HG03159 (cell line): ENCODE measurements around the gene PCSK4.

ENCODE experiments used
- ATAC-seq: cut with Tn5 transposase; IDR thresholded peaks from one replicate; pipeline ENCODE4 v1.9.1; 2021; ENCODE audit warnings: mild to moderate bottlenecking, moderate library complexity; ENCODE audit not compliant: unreplicated experiment

Gene PCSK4

GRCh38 chr19:1457031-1457739 is 33.0 kb downstream of the PCSK4 start:
- ATAC-seq, result no peak

DNA sequence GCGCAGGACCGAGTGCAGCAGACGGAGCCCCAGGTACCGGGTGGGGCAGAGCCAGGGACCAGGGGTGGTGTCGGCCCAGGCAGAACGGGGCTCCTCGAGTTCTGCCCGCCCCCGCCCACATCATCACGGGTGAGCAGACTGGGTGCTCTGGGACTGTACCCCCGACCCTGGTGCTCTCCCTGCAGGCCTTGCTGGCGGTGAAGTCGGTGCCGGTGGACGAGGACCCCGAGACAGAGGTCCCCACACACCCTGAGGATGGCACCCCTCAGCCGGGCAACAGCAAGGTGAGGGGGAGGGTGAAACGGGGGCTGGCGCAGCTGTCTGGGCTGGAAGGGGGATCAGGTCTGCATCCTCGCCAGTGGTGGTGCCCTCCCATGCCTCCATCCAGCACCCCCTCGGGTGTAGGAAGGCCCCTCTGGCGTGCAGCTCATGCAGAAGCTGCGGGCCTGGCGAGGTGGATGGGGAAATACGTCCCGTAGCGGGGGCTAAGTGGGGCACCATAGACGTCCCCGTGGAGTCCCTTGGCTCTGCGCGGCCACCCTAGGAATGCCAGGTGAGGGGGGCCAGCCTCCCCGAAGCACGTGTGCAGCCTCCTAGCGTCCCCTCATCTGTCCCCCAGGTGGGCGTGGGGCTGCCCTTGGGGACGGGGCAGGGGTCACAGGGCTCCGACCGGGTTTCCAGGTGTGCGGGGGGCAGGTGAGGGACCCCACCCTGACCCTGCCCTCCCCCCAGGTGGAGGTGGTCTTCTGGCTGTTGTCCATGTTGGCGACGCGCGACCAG is 33.8 kb downstream of the PCSK4 start:
- no peak for ATAC-seq

DNA sequence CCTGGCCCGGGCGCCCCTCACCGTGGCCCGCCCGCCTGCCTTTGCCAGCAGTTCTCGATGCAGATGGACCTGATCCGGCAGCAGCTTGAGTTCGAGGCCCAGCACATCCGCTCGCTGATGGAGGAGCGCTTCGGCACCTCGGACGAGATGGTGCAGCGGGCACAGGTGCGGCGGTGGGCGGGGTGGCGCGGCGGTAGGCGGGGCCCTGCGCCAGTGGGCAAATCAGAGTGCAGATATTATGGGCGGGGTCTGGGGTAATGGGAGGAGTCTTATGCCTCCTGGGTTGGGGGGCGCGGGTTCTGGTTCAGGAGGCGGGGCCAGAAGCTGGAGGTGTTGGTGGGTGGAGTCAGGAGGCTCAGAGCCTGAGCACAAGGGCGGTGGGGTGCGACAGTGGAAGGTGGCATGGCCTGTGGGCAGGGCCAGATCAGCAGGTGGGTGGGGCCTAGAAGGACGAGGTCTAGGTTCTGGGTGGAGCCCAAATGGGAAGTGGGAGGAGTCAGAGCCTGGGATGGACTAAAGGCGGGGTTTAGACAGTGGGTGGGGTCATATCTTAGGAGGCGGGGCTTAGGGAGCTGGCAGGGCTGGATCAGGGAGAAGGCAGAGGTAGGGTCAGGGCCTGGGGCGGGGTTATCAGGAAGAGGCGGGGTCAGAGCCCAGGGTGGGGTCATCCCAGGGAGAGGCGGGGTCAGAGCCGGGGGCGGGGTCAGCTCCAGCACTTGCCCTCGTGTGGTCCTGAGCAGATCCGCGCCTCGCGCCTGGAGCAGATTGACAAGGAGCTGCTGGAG is 34.6 kb downstream of the PCSK4 start:
- ATAC-seq, result no peak

DNA sequence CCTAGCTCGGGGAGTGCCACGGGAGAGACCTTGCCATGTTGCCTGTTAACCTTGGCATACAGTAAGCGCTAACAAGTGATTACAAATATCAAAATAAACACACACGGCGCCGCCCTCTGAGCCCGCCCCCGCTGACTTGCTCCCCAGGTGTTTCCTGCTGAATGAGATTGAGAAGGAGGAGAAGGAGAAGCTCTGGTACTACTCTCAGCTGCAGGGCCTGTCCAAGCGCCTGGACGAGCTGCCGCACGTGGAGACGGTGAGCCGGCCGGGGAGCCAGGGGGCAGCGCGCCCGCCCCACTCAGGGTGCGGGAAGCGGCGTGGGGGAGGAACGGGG is 35.2 kb downstream of the PCSK4 start:
- no peak for ATAC-seq

DNA sequence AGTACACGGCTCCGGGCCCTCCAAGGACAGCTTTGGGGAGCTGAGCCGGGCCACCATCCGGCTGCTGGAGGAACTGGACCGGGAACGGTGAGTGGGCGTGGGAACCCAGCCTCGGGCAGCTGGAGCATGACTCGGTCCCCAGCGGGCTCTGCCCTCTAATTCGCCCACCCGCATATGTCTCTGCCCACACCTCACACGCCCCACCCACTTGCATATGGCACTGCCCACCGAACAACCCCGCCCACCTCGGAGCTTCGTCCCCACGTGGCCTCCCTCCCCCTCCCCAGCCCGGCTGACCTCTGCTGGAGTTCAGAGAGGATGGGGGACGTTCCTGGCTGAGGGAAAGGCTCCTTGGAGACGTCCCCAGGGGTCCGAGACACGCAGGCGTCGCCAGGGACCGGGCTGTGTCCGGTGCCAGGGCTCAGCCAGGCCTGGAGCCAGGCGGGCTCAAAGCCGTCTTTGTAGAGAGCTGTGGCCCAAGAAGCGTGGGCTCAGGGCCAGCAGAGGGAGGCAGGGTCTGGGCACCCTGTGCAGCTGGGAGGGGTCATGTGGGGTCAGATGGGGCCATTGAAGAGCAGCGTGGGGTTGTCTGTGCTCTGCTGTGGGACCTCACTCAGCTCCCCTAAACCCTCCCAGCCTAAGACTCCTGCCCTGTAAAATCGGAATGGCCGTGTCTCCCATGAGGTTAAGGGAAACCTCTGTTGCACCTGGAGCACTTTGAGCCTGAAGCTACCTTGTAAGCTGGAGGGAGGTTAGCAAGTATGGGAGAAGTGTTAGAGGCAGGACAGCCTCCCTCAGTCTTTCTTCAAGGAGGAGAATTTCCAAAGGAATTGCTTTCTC is 36.4 kb downstream of the PCSK4 start:
- ATAC-seq, result no peak

GRCh38 chr19:1452802-1453524 is 37.2 kb downstream of the PCSK4 start:
- no peak for ATAC-seq

GRCh38 chr19:1451916-1452801 is 38.0 kb downstream of the PCSK4 start:
- ATAC-seq, result no peak

DNA sequence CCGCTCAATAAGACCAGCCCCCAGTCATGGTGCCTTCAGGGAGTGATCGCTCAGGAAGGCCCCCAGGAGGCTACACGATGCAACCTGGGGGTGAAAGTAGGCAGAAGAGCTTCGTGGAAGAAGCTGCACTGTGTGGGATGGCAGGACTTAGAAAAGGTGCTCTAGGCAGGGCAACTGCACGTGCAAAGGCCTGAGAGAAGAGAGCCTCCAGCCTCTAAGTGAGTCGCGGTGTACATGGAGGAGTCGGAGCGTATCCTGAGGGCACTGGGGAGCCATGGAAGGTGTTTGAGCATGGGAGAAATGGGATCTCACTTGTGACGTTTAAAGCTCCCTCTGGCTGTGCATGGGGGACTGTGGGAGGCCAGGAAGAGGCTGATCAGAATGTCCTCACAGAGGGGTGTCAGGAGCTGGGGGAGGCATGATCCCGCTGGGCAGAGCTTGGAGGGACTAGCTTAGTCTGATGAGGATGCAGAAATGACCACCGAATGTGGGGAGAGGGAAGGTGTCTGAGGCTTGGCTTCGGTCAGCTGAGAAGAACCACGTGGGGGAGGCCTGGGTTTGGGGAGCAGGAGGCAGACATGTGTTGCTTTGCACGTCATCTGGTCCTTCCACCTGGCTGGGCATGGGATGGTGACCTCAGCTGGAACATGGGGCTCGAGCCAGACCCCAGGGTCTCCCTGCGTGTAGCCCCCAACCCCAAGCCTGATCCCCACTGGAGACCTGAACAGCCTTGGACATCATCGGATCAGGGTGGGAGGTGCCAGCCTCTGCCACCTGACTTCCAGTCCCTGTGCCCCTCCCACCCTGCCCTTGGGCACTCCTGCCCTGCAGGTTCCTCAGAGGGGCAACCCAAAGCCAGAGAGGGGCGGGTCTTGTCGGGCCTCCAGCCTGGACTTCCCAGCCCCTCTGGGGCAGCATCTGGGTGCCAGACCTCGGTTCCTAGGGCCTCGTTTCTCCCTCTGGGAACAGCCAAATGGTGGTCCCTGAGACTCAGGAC is 39.1 kb downstream of the PCSK4 start:
- no peak for ATAC-seq

GRCh38 chr19:1449467-1450442 is 40.4 kb downstream of the PCSK4 start, which contains the start of gene APC2:
TSS of gene APC2 (plus strand) at chr19:1450121. CDS start at chr19:1453002, 2,881 bp downstream.
- ATAC-seq, result no peak

- no peak for ATAC-seq
Measured at GRCh38 chr19:1447944-1448343, 42.2 kb downstream of the PCSK4 start.

DNA sequence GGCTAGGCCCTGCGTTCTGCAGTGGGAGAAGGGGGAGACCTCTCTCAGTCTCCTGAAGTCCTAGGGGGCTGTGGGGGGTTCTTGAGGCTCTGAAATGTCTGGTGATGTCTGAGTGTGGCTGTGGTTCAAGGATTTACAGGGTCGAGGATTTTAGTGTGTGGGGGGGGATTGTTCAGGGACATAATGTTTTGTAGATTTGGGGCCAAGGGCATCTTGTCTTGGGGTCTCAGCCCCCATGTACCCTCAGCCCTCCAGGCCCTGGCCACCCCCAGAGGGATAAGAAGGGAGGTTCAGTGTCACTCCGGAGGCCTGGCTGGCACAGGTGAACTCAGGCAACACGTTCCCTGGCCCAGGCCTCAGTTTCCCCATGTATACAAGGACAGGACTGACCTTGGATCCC is 42.6 kb downstream of the PCSK4 start:
- no peak for ATAC-seq

- no peak for ATAC-seq
Measured at GRCh38 chr19:1446713-1447481, 43.3 kb downstream of the PCSK4 start.

- no peak for ATAC-seq
Measured at GRCh38 chr19:1445932-1446712, 44.0 kb downstream of the PCSK4 start.

- ATAC-seq, result no peak
Measured at GRCh38 chr19:1445185-1445931, 44.8 kb downstream of the PCSK4 start.
